GM12878 (cell line): Measurements from ENCODE around the gene GNAT1. TPM values are rescaled to one million over a fixed set of nuclear protein-coding genes. Genes with fewer than 3 reads are reported as not detected.

Experiments used
- ATAC-seq: fragments of 200-7000 bp; cut with Tn5 transposase; 3 replicates; pipeline ENCODE4 v1.9.1; 2020; ENCODE audit warnings: mild to moderate bottlenecking, moderate library complexity
- BruUV-seq: library from RNA; stranded (reverse); fragments of 400-500 nt; replicated peaks from 2 replicates; lab custom pipeline; 2021; lab: Mats Ljungman, UMichigan
- CTCF ChIA-PET: fragments of 300-600 bp; sonication (Branson Sonifier 250); formaldehyde crosslinking; extraction: SDS; loops from one replicate; lab custom pipeline; 2021; ENCODE audit warnings: inconsistent platforms; lab: Yijun Ruan, JAX
- POLR2A ChIA-PET: fragments of 350-600 bp; formaldehyde crosslinking; extraction: SDS; loops from one replicate; lab custom pipeline; 2021; ENCODE audit warnings: inconsistent platforms; lab: Charles Lee
- RAD21 ChIA-PET: fragments of 300-600 bp; sonication (Branson Sonifier 250); formaldehyde crosslinking; loops from one replicate; lab custom pipeline; 2023; ENCODE audit warnings: antibody characterized with exemption; ENCODE audit not compliant: unreplicated experiment; lab: Charles Lee
- SMC1A ChIA-PET: fragments of 300-600 bp; sonication (Branson Sonifier 250); formaldehyde crosslinking; loops from one replicate; lab custom pipeline; 2023; ENCODE audit not compliant: unreplicated experiment, uncharacterized antibody; lab: Charles Lee
- DNase-seq: peaks from one replicate; pipeline ENCODE4 v3.0.0-alpha.2; 2011; ENCODE audit warnings: low read depth, low spot score
- FAIRE-seq: peaks from 3 replicates; lab custom pipeline; 2011; peaks lifted over from hg19 to GRCh38; lab: Jason Lieb, UNC
- H2AFZ ChIP-seq: 2 replicates; pipeline ENCODE4 v1.6.0; 2011; ENCODE audit warnings: low read depth, low read length, control low read depth; ENCODE audit not compliant: control insufficient read depth
- H3K27ac ChIP-seq: 2 replicates; pipeline ENCODE4 v1.5.1; 2011; ENCODE audit warnings: control low read depth; ENCODE audit not compliant: control insufficient read depth, insufficient read depth
- H3K27me3 ChIP-seq, 2 experiments: replicated peaks in 1 of 2; 2 replicates each; pipeline versions ENCODE4 v1.6.0 to v1.6.1; 2011; ENCODE audit warnings: low read length in 1 of 2; ENCODE audit not compliant: control insufficient read depth in 2 of 2, insufficient read depth in 2 of 2
- H3K36me3 ChIP-seq, 2 experiments: 2 replicates each; pipeline ENCODE4 v1.5.1; 2011; ENCODE audit warnings: low read length in 1 of 2; ENCODE audit not compliant: control insufficient read depth in 2 of 2, insufficient read depth in 2 of 2
- H3K4me1 ChIP-seq: 2 replicates; pipeline ENCODE4 v1.6.1; 2011; ENCODE audit warnings: mild to moderate bottlenecking, low read length, moderate library complexity, mixed read lengths; ENCODE audit not compliant: control insufficient read depth, insufficient read depth
- H3K4me2 ChIP-seq: 2 replicates; pipeline ENCODE4 v1.6.0; 2011; ENCODE audit warnings: control low read depth; ENCODE audit not compliant: control insufficient read depth, insufficient read depth
- H3K4me3 ChIP-seq: fragments of 200-600 bp; sonication (generic); 2 replicates; pipeline ENCODE4 v1.5.1; 2016
- H3K79me2 ChIP-seq: 2 replicates; pipeline ENCODE4 v1.6.0; 2011; ENCODE audit warnings: low read length; ENCODE audit not compliant: control insufficient read depth, insufficient read depth
- H3K9ac ChIP-seq: 2 replicates; pipeline ENCODE4 v1.8.0; 2011; ENCODE audit warnings: low read length, control low read depth, mixed read lengths; ENCODE audit not compliant: control insufficient read depth, insufficient read depth
- H3K9me3 ChIP-seq: replicated peaks from 3 replicates; pipeline ENCODE4 v1.5.1; 2011; ENCODE audit warnings: mild to moderate bottlenecking, low read length; ENCODE audit not compliant: control insufficient read depth, insufficient read depth
- H4K20me1 ChIP-seq: 2 replicates; pipeline ENCODE4 v1.6.0; 2011; ENCODE audit not compliant: control insufficient read depth, insufficient read depth
- ATF3 ChIP-seq: IDR thresholded peaks from 2 replicates; pipeline ENCODE4 v1.6.1; 2011; ENCODE audit warnings: low read depth, mild to moderate bottlenecking, low read length, moderate library complexity, borderline replicate concordance; ENCODE audit errors: extremely low read depth
- BCLAF1 ChIP-seq: fragments of 450-650 bp; IDR thresholded peaks from 2 replicates; pipeline ENCODE4 v1.6.1; 2017; ENCODE audit warnings: antibody characterized with exemption, mild to moderate bottlenecking, moderate library complexity
- CBX5 ChIP-seq: sonication (generic); IDR thresholded peaks from 2 replicates; pipeline ENCODE4 v1.6.1; 2016; ENCODE audit warnings: low read depth, moderate library complexity, mild to moderate bottlenecking, inconsistent platforms
- FOS ChIP-seq: IDR thresholded peaks from 3 replicates; pipeline ENCODE4 v1.6.1; 2011; ENCODE audit warnings: borderline replicate concordance; ENCODE audit not compliant: insufficient read length; ENCODE audit errors: extremely low read depth
- GABPA ChIP-seq: IDR thresholded peaks from 2 replicates; pipeline ENCODE4 v1.6.1; 2014; ENCODE audit warnings: antibody characterized with exemption, low read depth, mild to moderate bottlenecking, inconsistent platforms
- HCFC1 ChIP-seq: fragments of 150-350 bp; IDR thresholded peaks from 2 replicates; pipeline ENCODE4 v1.6.1; 2014; ENCODE audit warnings: low read length
- IKZF1 ChIP-seq: fragments of 450-650 bp; conservative IDR thresholded peaks from 2 replicates; pipeline ENCODE4 v1.6.1; 2017; ENCODE audit warnings: antibody characterized with exemption, mild to moderate bottlenecking
- RB1 ChIP-seq: fragments of 450-650 bp; formaldehyde crosslinking; IDR thresholded peaks from 2 replicates; pipeline ENCODE4 v1.6.1; 2017; ENCODE audit warnings: mild to moderate bottlenecking, borderline replicate concordance
- YBX1 ChIP-seq: fragments of 450-650 bp; IDR thresholded peaks from 2 replicates; pipeline ENCODE4 v1.6.1; 2016; ENCODE audit warnings: antibody characterized with exemption
- WGBS: methylation state at CpG from one replicate; pipeline ENCODE4 v1.1.6; 2016; ENCODE audit warnings: low lambda C conversion rate; ENCODE audit not compliant: insufficient replicate concordance, insufficient coverage; ENCODE audit errors: missing lambda C conversion rate; 5-methylcytosine and 5-hydroxymethylcytosine counted together
- in situ Hi-C: fragments of 300-500 bp; cut with MboI; formaldehyde crosslinking; loops from 9 replicates; pipeline ENCODE4 v1.14.3; 2018; ENCODE audit warnings: mixed read lengths
- intact Hi-C: fragments of 100-400 bp; cut with micrococcal nuclease; formaldehyde crosslinking; loops from one replicate; pipeline ENCODE4 v1.14.2; 2022; ENCODE audit not compliant: unreplicated experiment
- polyA plus RNA-seq, 11 experiments: library from polyadenylated mRNA; depleted of rRNA in 4 of 11; unstranded in 6 of 11; stranded (reverse) in 5 of 11; fragments of >200 nt; fragmentation: Nextera tagmentation in 4 of 11; fragmentation: Illumina TruSeq in 1 of 11; extraction: Ambion mirVana in 4 of 11; extraction: Trizol in 1 of 11; gene quantifications; 1 replicate in 1 of 11; 2 replicates in 10 of 11; pipeline versions ENCODE4 v1.2.1 to v1.2.3, GENCODE V29; 2011 to 2016; ENCODE audit warnings: inconsistent platforms in 2 of 11, missing spikeins in 2 of 11, low read depth in 1 of 11
- total RNA-seq, 4 experiments: library from RNA; depleted of rRNA in 3 of 4; stranded (reverse); fragments of >200 nt in 3 of 4; fragmentation: Illumina TruSeq in 1 of 4; extraction: Trizol in 1 of 4; gene quantifications; 2 replicates each; pipeline versions ENCODE4 v1.2.1 to v1.2.3, GENCODE V29; 2013 to 2021

GNAT1 gene
- total and polyA plus RNA-seq, 10 of the 15 experiments (the other 5 are each of a cell fraction or from before 2014, with no cell fraction given) = not detected

- Histone ChIP-seq H3K4me1 (peaks cover 25% of the 10 kb centered on the region), H3K36me3 (no peaks in the 10 kb centered on the region; a peak in 1 of 4 replicates), H3K9ac (no peak overlapping the region), H3K27me3 (no peaks in the 10 kb centered on the region), H4K20me1 (no peaks in the 10 kb centered on the region), H3K79me2 (peaks cover 6% of the 10 kb centered on the region), H3K4me3 (no peak overlapping the region), H3K9me3 (no peaks in the 10 kb centered on the region), H2AFZ (no peak overlapping the region), H3K27ac (no peak overlapping the region), H3K4me2 (no peak overlapping the region)
- ATAC-seq (no peak), DNase-seq (no peak), FAIRE-seq (no peak)
- SMC1A ChIA-PET = no interaction called here
- RAD21 ChIA-PET = interaction anchor here (1.4 kb wide), 1 partner anchor 105 kb away, joined by 3 read pairs; no protein-coding TSS in a partner anchor
- BruUV-seq = no TSS peak
- POLR2A ChIA-PET = no interaction called here
- 57% methylated on average over 5 of the region's 5 CpGs for WGBS
- CTCF ChIA-PET = interaction anchor here (1.4 to 7.4 kb wide), 2 partner anchors 16 to 28 kb away, joined by 4 to 149 read pairs; no protein-coding TSS in a partner anchor
- intact Hi-C loops = no loop called here
- in situ Hi-C loops = no loop called here
- TF ChIP-seq ATF3 (no peak), HCFC1 (no peak), FOS (no peak), CBX5 (no peak), GABPA (no peak), BCLAF1 (no peak), YBX1 (no peak), RB1 (no peak), IKZF1 (no peak)
These were observed 40.2 kb downstream of the GNAT1 start for GRCh38 chr3:50231581-50231980.
